Measurements from ENCODE around the gene GTPBP6.

The GTPBP6 gene, protein sequence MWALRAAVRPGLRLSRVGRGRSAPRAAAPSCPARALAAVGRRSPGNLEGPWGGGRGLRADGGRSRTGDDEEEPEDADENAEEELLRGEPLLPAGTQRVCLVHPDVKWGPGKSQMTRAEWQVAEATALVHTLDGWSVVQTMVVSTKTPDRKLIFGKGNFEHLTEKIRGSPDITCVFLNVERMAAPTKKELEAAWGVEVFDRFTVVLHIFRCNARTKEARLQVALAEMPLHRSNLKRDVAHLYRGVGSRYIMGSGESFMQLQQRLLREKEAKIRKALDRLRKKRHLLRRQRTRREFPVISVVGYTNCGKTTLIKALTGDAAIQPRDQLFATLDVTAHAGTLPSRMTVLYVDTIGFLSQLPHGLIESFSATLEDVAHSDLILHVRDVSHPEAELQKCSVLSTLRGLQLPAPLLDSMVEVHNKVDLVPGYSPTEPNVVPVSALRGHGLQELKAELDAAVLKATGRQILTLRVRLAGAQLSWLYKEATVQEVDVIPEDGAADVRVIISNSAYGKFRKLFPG

GRCh38 chrX:318739-319578, at the start of gene GTPBP6:
Gene GTPBP6, minus strand, starts transcription at chrX:318796. Its CDS starts 9 bp downstream, at chrX:318787.
- Histone ChIP-seq H3K9ac (ENCODE audit: low read depth in 1 of 2, low read length in 2 of 2) (peak within 1 kb of the TSS; percentile 74 to 80), H3K4me1 (ENCODE audit: control insufficient read depth in 1 of 2, insufficient read depth in 2 of 2, low read length in 2 of 2) (peaks cover 4 to 20% of the 10 kb centered on the region in 2 donors), H3K4me3 (ENCODE audit: low read depth in 1 of 2, low read length in 2 of 2) (peak within 1 kb of the TSS; percentile 76 to 84), H3K27ac (ENCODE audit: low read depth, low read length) (peak within 1 kb of the TSS; percentile 95), H3K27me3 (ENCODE audit: control insufficient read depth in 1 of 2, insufficient read depth in 2 of 2, low read length in 2 of 2) (peaks cover 0 to 3% of the 10 kb centered on the region in 2 donors), H3K9me3 (ENCODE audit: control insufficient read depth in 1 of 2, low read length in 2 of 2) (no peaks in the 10 kb centered on the region), H3K36me3 (ENCODE audit: control insufficient read depth in 1 of 2, insufficient read depth in 2 of 2, low read length in 2 of 2) (peaks cover 4 to 20% of the 10 kb centered on the region in 2 donors)

DNA sequence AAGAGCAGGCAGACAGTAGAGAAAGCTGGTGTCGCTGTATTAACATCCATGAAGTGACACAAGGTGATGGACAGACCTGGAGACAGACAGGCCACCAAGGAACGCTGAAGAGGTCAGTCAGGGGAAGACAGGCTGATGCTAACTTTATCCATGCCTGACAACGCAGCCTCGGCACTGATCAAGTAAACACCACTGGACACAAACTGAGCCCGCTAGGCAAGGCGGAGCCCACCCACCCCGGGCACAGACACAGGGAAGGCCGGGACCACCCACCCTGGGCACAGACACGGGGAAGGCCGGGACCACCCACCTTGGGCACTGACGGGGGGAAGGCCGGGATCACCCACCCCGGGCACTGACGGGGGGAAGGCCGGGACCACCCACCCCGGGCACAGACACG, 49.3 kb upstream of the GTPBP6 start:
- H3K27me3 ChIP-seq (ENCODE audit: control insufficient read depth in 1 of 2, insufficient read depth in 2 of 2, low read length in 2 of 2) = peaks cover 3 to 12% of the 10 kb centered on the region in 2 donors
- no peaks in the 10 kb centered on the region for H3K9me3 ChIP-seq (ENCODE audit: control insufficient read depth in 1 of 2, low read length in 2 of 2)
- no peak overlapping the region for H3K4me3 ChIP-seq (ENCODE audit: low read depth in 1 of 2, low read length in 2 of 2)
- no peaks in the 10 kb centered on the region for H3K4me1 ChIP-seq (ENCODE audit: control insufficient read depth in 1 of 2, insufficient read depth in 2 of 2, low read length in 2 of 2)
- no peak overlapping the region for H3K9ac ChIP-seq (ENCODE audit: low read depth in 1 of 2, low read length in 2 of 2)
- no peak overlapping the region for H3K27ac ChIP-seq (ENCODE audit: low read depth, low read length)
- no peaks in the 10 kb centered on the region for H3K36me3 ChIP-seq (ENCODE audit: control insufficient read depth in 1 of 2, insufficient read depth in 2 of 2, low read length in 2 of 2)

DNA sequence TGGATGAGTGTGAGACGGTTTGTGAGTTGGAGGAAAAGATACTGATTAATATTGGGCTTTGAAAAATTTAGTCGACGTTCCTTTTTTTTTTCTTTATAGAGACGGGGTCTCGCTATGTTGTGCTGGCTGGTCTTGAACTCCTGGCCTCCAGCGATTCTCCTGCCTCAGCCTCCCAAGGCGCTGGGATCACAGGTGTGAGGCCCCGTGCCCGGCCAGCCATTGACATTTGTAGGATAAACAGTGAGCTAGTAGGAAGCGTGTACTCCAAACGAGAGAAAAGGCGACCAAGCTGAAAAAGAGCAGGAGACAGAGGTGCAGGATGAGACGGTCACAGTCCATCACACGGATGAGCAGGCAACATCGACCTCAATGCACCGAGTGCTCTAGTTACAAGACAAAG, 48.8 kb upstream of the GTPBP6 start:
- no peaks in the 10 kb centered on the region for H3K9me3 ChIP-seq (ENCODE audit: control insufficient read depth in 1 of 2, low read length in 2 of 2)
- H3K4me3 ChIP-seq (ENCODE audit: low read depth in 1 of 2, low read length in 2 of 2) = no peak overlapping the region
- H3K27me3 ChIP-seq (ENCODE audit: control insufficient read depth in 1 of 2, insufficient read depth in 2 of 2, low read length in 2 of 2) = peaks cover 2 to 8% of the 10 kb centered on the region in 2 donors
- no peak overlapping the region for H3K9ac ChIP-seq (ENCODE audit: low read depth in 1 of 2, low read length in 2 of 2)
- no peaks in the 10 kb centered on the region for H3K4me1 ChIP-seq (ENCODE audit: control insufficient read depth in 1 of 2, insufficient read depth in 2 of 2, low read length in 2 of 2)
- H3K36me3 ChIP-seq (ENCODE audit: control insufficient read depth in 1 of 2, insufficient read depth in 2 of 2, low read length in 2 of 2) = no peaks in the 10 kb centered on the region
- no peak overlapping the region for H3K27ac ChIP-seq (ENCODE audit: low read depth, low read length)

DNA sequence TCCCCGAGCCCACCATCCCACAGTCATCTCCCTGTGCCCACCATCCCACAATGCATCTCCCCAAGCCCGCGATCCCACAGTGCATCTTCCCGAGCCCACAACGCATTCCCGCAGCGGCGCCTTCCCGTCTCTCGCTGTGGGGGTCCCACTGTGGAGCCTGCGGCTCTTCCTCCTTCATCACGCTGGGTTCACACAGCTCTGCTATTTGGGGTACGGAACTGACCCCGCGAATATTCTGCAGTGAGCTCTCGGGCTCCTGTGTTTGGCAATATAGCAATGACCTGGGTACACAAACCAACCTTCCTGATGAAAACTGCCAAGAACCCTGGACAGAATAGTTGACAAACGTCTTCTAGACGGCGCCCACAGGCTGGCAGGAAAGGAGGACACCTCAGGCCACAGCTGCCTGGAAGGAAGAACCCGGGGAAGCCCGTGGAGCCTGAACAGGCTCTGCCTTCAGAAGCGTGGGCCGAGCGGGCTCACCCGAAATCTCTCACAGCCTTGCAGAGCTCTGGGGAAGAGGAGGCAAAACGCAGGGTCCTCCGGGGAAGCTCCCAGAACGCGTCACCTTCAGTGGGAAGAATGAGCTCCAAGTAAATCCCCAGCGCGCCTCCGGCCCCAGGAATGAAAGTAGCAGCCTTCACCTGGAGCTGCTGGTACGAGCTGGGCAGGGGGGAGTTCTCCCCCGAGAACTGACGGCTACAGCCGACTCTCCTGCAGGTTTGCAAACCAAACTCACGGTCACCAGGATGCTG, 45.2 kb upstream of the GTPBP6 start:
- Histone ChIP-seq H3K27ac (ENCODE audit: low read depth, low read length) (no peak overlapping the region), H3K9me3 (ENCODE audit: control insufficient read depth in 1 of 2, low read length in 2 of 2) (peaks cover 0 to 12% of the 10 kb centered on the region in 2 donors), H3K4me1 (ENCODE audit: control insufficient read depth in 1 of 2, insufficient read depth in 2 of 2, low read length in 2 of 2) (no peaks in the 10 kb centered on the region), H3K27me3 (ENCODE audit: control insufficient read depth in 1 of 2, insufficient read depth in 2 of 2, low read length in 2 of 2) (no peaks in the 10 kb centered on the region), H3K36me3 (ENCODE audit: control insufficient read depth in 1 of 2, insufficient read depth in 2 of 2, low read length in 2 of 2) (peaks cover 8 to 12% of the 10 kb centered on the region in 2 donors), H3K9ac (ENCODE audit: low read depth in 1 of 2, low read length in 2 of 2) (no peak overlapping the region), H3K4me3 (ENCODE audit: low read depth in 1 of 2, low read length in 2 of 2) (no peak overlapping the region)

DNA sequence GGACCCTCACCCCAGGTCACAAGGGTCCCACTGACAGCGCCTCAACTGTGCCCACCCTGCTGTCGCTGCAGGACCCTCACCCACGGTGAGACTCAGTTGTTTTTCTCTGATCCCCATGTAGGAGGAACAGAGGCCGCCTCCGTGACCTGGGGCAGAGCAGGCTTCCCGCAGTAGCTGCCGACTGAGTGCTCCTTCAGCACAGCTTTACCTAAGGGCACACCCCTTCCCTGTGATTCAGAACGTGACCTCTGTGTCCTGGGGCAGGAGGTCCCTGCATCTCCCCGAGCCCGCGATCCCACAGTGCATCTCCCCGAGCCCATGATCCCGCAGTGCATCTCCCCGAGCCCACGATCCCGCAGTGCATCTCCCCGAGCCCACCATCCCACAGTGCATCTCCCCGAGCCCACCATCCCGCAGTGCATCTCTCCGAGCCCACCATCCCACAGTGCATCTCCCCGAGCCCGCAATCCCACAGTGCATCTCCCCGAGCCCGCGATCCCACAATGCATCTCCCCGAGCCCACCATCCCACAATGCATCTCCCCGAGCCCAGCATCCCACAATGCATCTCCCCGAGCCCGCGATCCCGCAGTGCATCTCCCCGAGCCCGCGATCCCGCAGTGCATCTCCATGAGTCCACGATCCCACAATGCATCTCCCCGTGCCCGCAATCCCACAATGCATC, 44.5 kb upstream of the GTPBP6 start:
- H3K4me3 ChIP-seq (ENCODE audit: low read depth in 1 of 2, low read length in 2 of 2) = no peak overlapping the region
- peaks cover 8 to 12% of the 10 kb centered on the region in 2 donors for H3K36me3 ChIP-seq (ENCODE audit: control insufficient read depth in 1 of 2, insufficient read depth in 2 of 2, low read length in 2 of 2)
- no peaks in the 10 kb centered on the region for H3K4me1 ChIP-seq (ENCODE audit: control insufficient read depth in 1 of 2, insufficient read depth in 2 of 2, low read length in 2 of 2)
- H3K9ac ChIP-seq (ENCODE audit: low read depth in 1 of 2, low read length in 2 of 2) = no peak overlapping the region
- H3K27me3 ChIP-seq (ENCODE audit: control insufficient read depth in 1 of 2, insufficient read depth in 2 of 2, low read length in 2 of 2) = no peaks in the 10 kb centered on the region
- H3K27ac ChIP-seq (ENCODE audit: low read depth, low read length) = no peak overlapping the region
- H3K9me3 ChIP-seq (ENCODE audit: control insufficient read depth in 1 of 2, low read length in 2 of 2) = peaks cover 0 to 12% of the 10 kb centered on the region in 2 donors

DNA sequence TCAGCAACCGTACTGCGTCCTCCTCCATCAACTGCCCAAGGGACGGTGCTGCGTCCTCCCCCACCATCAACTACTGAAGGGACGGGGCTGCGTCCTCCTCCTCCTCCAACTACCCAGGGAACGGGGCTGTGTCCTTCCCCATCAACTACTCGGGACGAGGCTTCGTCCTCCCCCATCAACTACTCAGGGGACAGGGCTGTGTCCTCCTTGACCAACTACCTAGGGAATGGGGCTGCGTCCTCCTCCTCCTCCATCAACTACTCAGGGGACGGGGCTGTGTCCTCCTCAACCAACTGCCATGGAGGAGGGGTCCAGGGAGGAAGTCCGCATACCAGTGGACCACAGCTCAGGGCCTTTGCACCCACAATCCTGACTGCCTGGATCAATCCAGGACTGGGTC, 43.8 kb upstream of the GTPBP6 start:
- no peak overlapping the region for H3K4me3 ChIP-seq (ENCODE audit: low read depth in 1 of 2, low read length in 2 of 2)
- H3K27me3 ChIP-seq (ENCODE audit: control insufficient read depth in 1 of 2, insufficient read depth in 2 of 2, low read length in 2 of 2) = no peaks in the 10 kb centered on the region
- peaks cover 0 to 12% of the 10 kb centered on the region in 2 donors for H3K9me3 ChIP-seq (ENCODE audit: control insufficient read depth in 1 of 2, low read length in 2 of 2)
- H3K9ac ChIP-seq (ENCODE audit: low read depth in 1 of 2, low read length in 2 of 2) = no peak overlapping the region
- H3K27ac ChIP-seq (ENCODE audit: low read depth, low read length) = no peak overlapping the region
- H3K4me1 ChIP-seq (ENCODE audit: control insufficient read depth in 1 of 2, insufficient read depth in 2 of 2, low read length in 2 of 2) = no peaks in the 10 kb centered on the region
- peaks cover 8 to 12% of the 10 kb centered on the region in 2 donors for H3K36me3 ChIP-seq (ENCODE audit: control insufficient read depth in 1 of 2, insufficient read depth in 2 of 2, low read length in 2 of 2)

DNA sequence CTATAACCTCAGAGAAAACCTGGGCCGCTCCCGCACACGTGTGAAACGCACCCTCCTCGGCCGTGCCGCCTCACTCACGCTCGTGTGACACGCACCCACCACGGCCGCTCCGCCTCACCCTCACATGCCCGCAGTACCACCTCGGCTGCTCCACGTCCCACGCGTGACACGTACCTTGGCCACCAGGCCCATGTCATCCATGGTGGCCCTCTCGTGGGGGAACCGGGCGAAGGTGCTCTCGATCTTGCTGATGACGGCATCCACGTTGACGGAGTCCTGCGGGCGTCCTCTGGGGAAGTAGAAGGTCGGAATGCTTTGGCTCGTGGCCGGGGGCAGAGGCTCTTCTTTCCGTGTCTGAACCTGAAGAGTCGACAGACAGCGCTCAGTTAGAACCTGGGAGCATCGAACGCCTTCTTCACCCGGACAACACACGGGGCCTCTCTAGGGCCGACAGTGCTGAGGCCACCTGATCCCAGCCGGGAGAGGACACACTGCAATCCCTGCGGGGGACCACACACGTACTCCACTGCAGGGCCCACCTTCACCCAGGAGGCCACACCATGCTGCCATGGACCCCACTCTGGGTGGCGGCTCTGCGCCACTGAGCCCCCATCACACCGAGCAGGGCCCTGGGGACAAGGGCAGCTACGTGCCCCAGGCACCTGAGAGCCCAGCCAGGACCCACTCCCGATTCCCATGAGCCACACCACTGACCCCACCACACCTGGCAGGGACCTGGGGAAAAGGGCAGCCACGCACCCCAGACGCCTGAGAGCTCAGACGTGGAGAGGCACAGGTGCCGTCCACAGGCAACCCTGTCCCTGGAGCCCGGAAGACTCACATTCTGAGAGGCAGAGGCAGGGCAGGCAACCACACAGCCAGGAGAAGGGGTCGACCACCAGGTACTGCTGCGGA, 42.9 kb upstream of the GTPBP6 start:
- Histone ChIP-seq H3K9me3 (ENCODE audit: control insufficient read depth in 1 of 2, low read length in 2 of 2) (peaks cover 0 to 12% of the 10 kb centered on the region in 2 donors), H3K4me3 (ENCODE audit: low read depth in 1 of 2, low read length in 2 of 2) (no peak overlapping the region)

DNA sequence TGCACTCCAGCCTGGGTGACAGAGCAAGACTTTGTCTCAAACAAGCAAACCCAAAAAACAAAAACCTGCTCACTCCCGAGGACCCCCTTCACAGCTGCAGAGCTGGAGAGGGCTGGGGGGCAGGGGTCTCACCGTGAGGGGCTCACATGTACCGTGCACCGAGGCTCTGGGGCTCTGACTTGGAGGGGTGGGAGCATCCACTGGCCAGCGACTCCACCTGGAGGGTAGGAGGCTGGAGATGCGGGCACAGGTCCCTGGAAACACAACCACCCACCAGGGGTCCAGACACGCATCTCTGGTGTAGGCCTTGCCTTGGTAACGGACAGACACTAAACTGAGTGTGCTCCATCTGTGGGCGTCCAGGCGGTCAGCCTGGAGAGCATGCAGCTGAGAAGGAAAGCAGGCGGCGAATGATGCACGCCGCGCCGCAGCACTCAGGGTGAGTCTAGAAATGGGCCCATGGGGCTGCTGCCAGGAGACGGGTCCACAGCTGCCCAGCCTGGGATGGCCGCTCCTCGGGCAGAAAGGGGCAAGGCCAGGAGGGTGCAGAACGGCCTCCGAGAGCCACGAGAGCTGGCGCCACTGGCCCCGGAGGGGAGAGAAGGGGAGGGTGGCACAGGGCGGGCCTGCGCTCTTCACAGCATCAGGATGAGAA, 42.0 kb upstream of the GTPBP6 start:
- Histone ChIP-seq H3K4me3 (ENCODE audit: low read depth in 1 of 2, low read length in 2 of 2) (no peak overlapping the region), H3K4me1 (ENCODE audit: control insufficient read depth in 1 of 2, insufficient read depth in 2 of 2, low read length in 2 of 2) (no peaks in the 10 kb centered on the region), H3K36me3 (ENCODE audit: control insufficient read depth in 1 of 2, insufficient read depth in 2 of 2, low read length in 2 of 2) (peaks cover 8 to 12% of the 10 kb centered on the region in 2 donors), H3K27me3 (ENCODE audit: control insufficient read depth in 1 of 2, insufficient read depth in 2 of 2, low read length in 2 of 2) (no peaks in the 10 kb centered on the region), H3K27ac (ENCODE audit: low read depth, low read length) (no peak overlapping the region), H3K9ac (ENCODE audit: low read depth in 1 of 2, low read length in 2 of 2) (no peak overlapping the region), H3K9me3 (ENCODE audit: control insufficient read depth in 1 of 2, low read length in 2 of 2) (peaks cover 0 to 12% of the 10 kb centered on the region in 2 donors)

More for the DNA sequence above, 42.9 kb upstream of the GTPBP6 start:
- peaks cover 8 to 12% of the 10 kb centered on the region in 2 donors for H3K36me3 ChIP-seq (ENCODE audit: control insufficient read depth in 1 of 2, insufficient read depth in 2 of 2, low read length in 2 of 2)
- no peaks in the 10 kb centered on the region for H3K27me3 ChIP-seq (ENCODE audit: control insufficient read depth in 1 of 2, insufficient read depth in 2 of 2, low read length in 2 of 2)
- no peak overlapping the region for H3K27ac ChIP-seq (ENCODE audit: low read depth, low read length)
- H3K9ac ChIP-seq (ENCODE audit: low read depth in 1 of 2, low read length in 2 of 2) = no peak overlapping the region
- no peaks in the 10 kb centered on the region for H3K4me1 ChIP-seq (ENCODE audit: control insufficient read depth in 1 of 2, insufficient read depth in 2 of 2, low read length in 2 of 2)
